ENCODE data around the gene WDR89. TPM values are rescaled to one million over a fixed set of nuclear protein-coding genes. Genes with fewer than 3 reads are reported as not detected.
A peak's percentile ranks its signal among the peaks of the same experiment; 100 is the strongest.

Gene WDR89
- total and polyA plus RNA-seq, 9 donors: 11.1 to 18.3 (median 12.2) TPM

GRCh38 chr14:63656194-63656593, 14.5 kb upstream of the WDR89 start:
- no peaks in the 10 kb centered on the region for H3K27me3 ChIP-seq (ENCODE audit: control insufficient read depth, insufficient read depth, low read length)
- H3K27ac ChIP-seq (ENCODE audit: low read length): no peak overlapping the region
- no CpG with 5 or more reads among the region's 4 CpGs for WGBS (ENCODE audit: insufficient coverage)
- no peaks in the 10 kb centered on the region for H3K36me3 ChIP-seq (ENCODE audit: control insufficient read depth, insufficient read depth, low read length)
- no peak overlapping the region for H3K4me3 ChIP-seq (ENCODE audit: low read length)
- DNase-seq: no peak
- no peaks in the 10 kb centered on the region for H3K4me1 ChIP-seq (ENCODE audit: control insufficient read depth, insufficient read depth, low read length)
- no peaks in the 10 kb centered on the region for H3K9me3 ChIP-seq (replicated peaks; ENCODE audit: control insufficient read depth, low read depth, low read length)

- Histone ChIP-seq H3K36me3 (ENCODE audit: control insufficient read depth, insufficient read depth, low read length) (no peaks in the 10 kb centered on the region), H3K9me3 (replicated peaks; ENCODE audit: control insufficient read depth, low read depth, low read length) (no peaks in the 10 kb centered on the region), H3K4me3 (ENCODE audit: low read length) (no peak overlapping the region), H3K27me3 (ENCODE audit: control insufficient read depth, insufficient read depth, low read length) (no peaks in the 10 kb centered on the region), H3K4me1 (ENCODE audit: control insufficient read depth, insufficient read depth, low read length) (no peaks in the 10 kb centered on the region), H3K27ac (ENCODE audit: low read length) (no peak overlapping the region)
- no peak for DNase-seq
- no CpG with 5 or more reads among the region's 2 CpGs for WGBS (ENCODE audit: insufficient coverage)
Observed at GRCh38 chr14:63654936-63655335, 13.3 kb upstream of the WDR89 start.

GRCh38 chr14:63654346-63654745, 12.7 kb upstream of the WDR89 start:
- WGBS (ENCODE audit: insufficient coverage): no CpG with 5 or more reads among the region's 2 CpGs
- Histone ChIP-seq H3K4me3 (ENCODE audit: low read length) (no peak overlapping the region), H3K4me1 (ENCODE audit: control insufficient read depth, insufficient read depth, low read length) (no peaks in the 10 kb centered on the region), H3K9me3 (replicated peaks; ENCODE audit: control insufficient read depth, low read depth, low read length) (no peaks in the 10 kb centered on the region), H3K36me3 (ENCODE audit: control insufficient read depth, insufficient read depth, low read length) (no peaks in the 10 kb centered on the region), H3K27ac (ENCODE audit: low read length) (no peak overlapping the region), H3K27me3 (ENCODE audit: control insufficient read depth, insufficient read depth, low read length) (no peaks in the 10 kb centered on the region)
- DNase-seq: no peak

GRCh38 chr14:63652406-63652805, 10.7 kb upstream of the WDR89 start:
- no peaks in the 10 kb centered on the region for H3K27me3 ChIP-seq (ENCODE audit: control insufficient read depth, insufficient read depth, low read length)
- no CpG with 5 or more reads among the region's 3 CpGs for WGBS (ENCODE audit: insufficient coverage)
- no peaks in the 10 kb centered on the region for H3K4me1 ChIP-seq (ENCODE audit: control insufficient read depth, insufficient read depth, low read length)
- H3K9me3 ChIP-seq (replicated peaks; ENCODE audit: control insufficient read depth, low read depth, low read length): no peaks in the 10 kb centered on the region
- no peak overlapping the region for H3K27ac ChIP-seq (ENCODE audit: low read length)
- no peaks in the 10 kb centered on the region for H3K36me3 ChIP-seq (ENCODE audit: control insufficient read depth, insufficient read depth, low read length)
- H3K4me3 ChIP-seq (ENCODE audit: low read length): no peak overlapping the region
- no peak for DNase-seq

GRCh38 chr14:63650256-63650952, 8.7 kb upstream of the WDR89 start:
- no peak overlapping the region for H3K4me3 ChIP-seq (ENCODE audit: low read length)
- H3K36me3 ChIP-seq (ENCODE audit: control insufficient read depth, insufficient read depth, low read length): no peaks in the 10 kb centered on the region
- H3K27me3 ChIP-seq (ENCODE audit: control insufficient read depth, insufficient read depth, low read length): no peaks in the 10 kb centered on the region
- no peaks in the 10 kb centered on the region for H3K9me3 ChIP-seq (replicated peaks; ENCODE audit: control insufficient read depth, low read depth, low read length)
- DNase-seq: no peak
- WGBS (ENCODE audit: insufficient coverage): no CpG with 5 or more reads among the region's 3 CpGs
- no peaks in the 10 kb centered on the region for H3K4me1 ChIP-seq (ENCODE audit: control insufficient read depth, insufficient read depth, low read length)
- H3K27ac ChIP-seq (ENCODE audit: low read length): no peak overlapping the region

- Histone ChIP-seq H3K36me3 (ENCODE audit: control insufficient read depth, insufficient read depth, low read length) (no peaks in the 10 kb centered on the region), H3K27ac (ENCODE audit: low read length) (no peak overlapping the region), H3K9me3 (replicated peaks; ENCODE audit: control insufficient read depth, low read depth, low read length) (no peaks in the 10 kb centered on the region), H3K4me3 (ENCODE audit: low read length) (no peak overlapping the region), H3K27me3 (ENCODE audit: control insufficient read depth, insufficient read depth, low read length) (no peaks in the 10 kb centered on the region), H3K4me1 (ENCODE audit: control insufficient read depth, insufficient read depth, low read length) (no peaks in the 10 kb centered on the region)
- 87% methylated on average over 4 of the region's 6 CpGs for WGBS (ENCODE audit: insufficient coverage)
- DNase-seq: no peak
Observed at GRCh38 chr14:63647696-63648410, 6.2 kb upstream of the WDR89 start.

- no peak overlapping the region for H3K27ac ChIP-seq (ENCODE audit: low read length)
- no peak for DNase-seq
- no peaks in the 10 kb centered on the region for H3K27me3 ChIP-seq (ENCODE audit: control insufficient read depth, insufficient read depth, low read length)
- peaks cover 7% of the 10 kb centered on the region for H3K4me1 ChIP-seq (ENCODE audit: control insufficient read depth, insufficient read depth, low read length)
- no peaks in the 10 kb centered on the region for H3K9me3 ChIP-seq (replicated peaks; ENCODE audit: control insufficient read depth, low read depth, low read length)
- WGBS (ENCODE audit: insufficient coverage): no CpG with 5 or more reads among the region's 2 CpGs
- H3K36me3 ChIP-seq (ENCODE audit: control insufficient read depth, insufficient read depth, low read length): peaks cover 4% of the 10 kb centered on the region
- no peak overlapping the region for H3K4me3 ChIP-seq (ENCODE audit: low read length)
Observed at GRCh38 chr14:63644741-63645140, 3.1 kb upstream of the WDR89 start.

GRCh38 chr14:63642656-63643382, 1.1 kb upstream of the WDR89 start:
- H3K4me3 ChIP-seq (ENCODE audit: low read length): peak overlapping the region; percentile 70
- DNase-seq: peak; percentile 16
- no CpG with 5 or more reads among the region's 8 CpGs for WGBS (ENCODE audit: insufficient coverage)
- H3K27ac ChIP-seq (ENCODE audit: low read length): peak overlapping the region; percentile 98
- no peaks in the 10 kb centered on the region for H3K9me3 ChIP-seq (replicated peaks; ENCODE audit: control insufficient read depth, low read depth, low read length)
- no peaks in the 10 kb centered on the region for H3K27me3 ChIP-seq (ENCODE audit: control insufficient read depth, insufficient read depth, low read length)
- H3K36me3 ChIP-seq (ENCODE audit: control insufficient read depth, insufficient read depth, low read length): peaks cover 8% of the 10 kb centered on the region
- peaks cover 7% of the 10 kb centered on the region for H3K4me1 ChIP-seq (ENCODE audit: control insufficient read depth, insufficient read depth, low read length)

GRCh38 chr14:63642229-63642611, 549 bp upstream of the WDR89 start:
- WGBS (ENCODE audit: insufficient coverage): 0% methylated on average over 8 of the region's 12 CpGs
- H3K9me3 ChIP-seq (replicated peaks; ENCODE audit: control insufficient read depth, low read depth, low read length): no peaks in the 10 kb centered on the region

GRCh38 chr14:63638493-63638892, 3.2 kb downstream of the WDR89 start:
- no peak overlapping the region for H3K27ac ChIP-seq (ENCODE audit: low read length)
- H3K4me1 ChIP-seq (ENCODE audit: control insufficient read depth, insufficient read depth, low read length): peaks cover 7% of the 10 kb centered on the region
- H3K27me3 ChIP-seq (ENCODE audit: control insufficient read depth, insufficient read depth, low read length): no peaks in the 10 kb centered on the region
- no CpG with 5 or more reads among the region's 1 CpG for WGBS (ENCODE audit: insufficient coverage)
- no peak for DNase-seq
- peaks cover 3% of the 10 kb centered on the region for H3K9me3 ChIP-seq (replicated peaks; ENCODE audit: control insufficient read depth, low read depth, low read length)
- peaks cover 8% of the 10 kb centered on the region for H3K36me3 ChIP-seq (ENCODE audit: control insufficient read depth, insufficient read depth, low read length)
- H3K4me3 ChIP-seq (ENCODE audit: low read length): no peak overlapping the region

More at GRCh38 chr14:63642229-63642611, 549 bp upstream of the WDR89 start:
- Histone ChIP-seq H3K36me3 (ENCODE audit: control insufficient read depth, insufficient read depth, low read length) (peaks cover 8% of the 10 kb centered on the region), H3K4me1 (ENCODE audit: control insufficient read depth, insufficient read depth, low read length) (peaks cover 7% of the 10 kb centered on the region), H3K27ac (ENCODE audit: low read length) (peak overlapping the region; percentile 98), H3K4me3 (ENCODE audit: low read length) (peak overlapping the region; percentile 70), H3K27me3 (ENCODE audit: control insufficient read depth, insufficient read depth, low read length) (no peaks in the 10 kb centered on the region)
- peak; percentile 99 for DNase-seq

Data from muscle of leg (tissue), 11 donors.